GM18499 (cell line): ENCODE measurements around the gene TMEM107.

Experiments
- ATAC-seq: cut with Tn5 transposase; IDR thresholded peaks from one replicate; pipeline ENCODE4 v1.9.1; 2021; ENCODE audit warnings: moderate number of reproducible peaks; ENCODE audit not compliant: insufficient read depth, unreplicated experiment

Gene TMEM107

GRCh38 chr17:8162997-8163977 lies 12.9 kb downstream of the TMEM107 start:
- ATAC-seq = no peak

- no peak for ATAC-seq
These were observed 13.8 kb downstream of the TMEM107 start, which contains the start of gene VAMP2 for GRCh38 chr17:8162233-8162996. Gene VAMP2, minus strand, starts transcription at chr17:8162948. Its CDS starts 69 bp downstream, at chr17:8162879.

GRCh38 chr17:8161289-8162232 lies 14.6 kb downstream of the TMEM107 start:
- ATAC-seq = no peak

- no peak for ATAC-seq
These were observed 15.4 kb downstream of the TMEM107 start for GRCh38 chr17:8160741-8161221.

- no peak for ATAC-seq
These were observed 16.0 kb downstream of the TMEM107 start for GRCh38 chr17:8160224-8160577.

- no peak for ATAC-seq
These were observed 16.5 kb downstream of the TMEM107 start for GRCh38 chr17:8159459-8160223.

GRCh38 chr17:8159032-8159400 lies 17.2 kb downstream of the TMEM107 start:
- no peak for ATAC-seq

- no peak for ATAC-seq
These were observed 17.7 kb downstream of the TMEM107 start for GRCh38 chr17:8158267-8159031.

- ATAC-seq = peak; percentile 65
These were observed 19.8 kb downstream of the TMEM107 start for GRCh38 chr17:8156246-8156992.

- no peak for ATAC-seq
These were observed 20.3 kb downstream of the TMEM107 start for GRCh38 chr17:8155996-8156245.

- no peak for ATAC-seq
These were observed 20.8 kb downstream of the TMEM107 start for GRCh38 chr17:8155231-8155995.

- ATAC-seq = no peak
These were observed 21.5 kb downstream of the TMEM107 start for GRCh38 chr17:8154608-8155155.

GRCh38 chr17:8153957-8154607 lies 22.1 kb downstream of the TMEM107 start:
- no peak for ATAC-seq

GRCh38 chr17:8153525-8153956 lies 22.6 kb downstream of the TMEM107 start:
- ATAC-seq = no peak

GRCh38 chr17:8153031-8153451 lies 23.1 kb downstream of the TMEM107 start:
- ATAC-seq = no peak

GRCh38 chr17:8152112-8152775 lies 23.9 kb downstream of the TMEM107 start, which contains the start of gene PER1:
Gene PER1, minus strand, starts transcription at chr17:8152404. Its CDS starts 1,698 bp downstream, at chr17:8150706.
- ATAC-seq = no peak
